Testis (tissue), 2 donors: Measurements from ENCODE around the gene SYT1.

ENCODE experiments used
- CTCF ChIP-seq, 3 experiments: fragments of 450-650 bp in 2 of 3; fragments of 200-600 bp in 1 of 3; sonication (generic) in 1 of 3; IDR thresholded peaks; one replicate each; pipeline ENCODE4 v1.5.1; 2016 to 2019; ENCODE audit warnings: antibody characterized with exemption in 3 of 3, mild to moderate bottlenecking in 2 of 3, moderate library complexity in 1 of 3
- POLR2A ChIP-seq: fragments of 450-650 bp; IDR thresholded peaks from one replicate; pipeline ENCODE4 v1.6.1; 2017; ENCODE audit warnings: antibody characterized with exemption, mild to moderate bottlenecking, moderate library complexity

DNA sequence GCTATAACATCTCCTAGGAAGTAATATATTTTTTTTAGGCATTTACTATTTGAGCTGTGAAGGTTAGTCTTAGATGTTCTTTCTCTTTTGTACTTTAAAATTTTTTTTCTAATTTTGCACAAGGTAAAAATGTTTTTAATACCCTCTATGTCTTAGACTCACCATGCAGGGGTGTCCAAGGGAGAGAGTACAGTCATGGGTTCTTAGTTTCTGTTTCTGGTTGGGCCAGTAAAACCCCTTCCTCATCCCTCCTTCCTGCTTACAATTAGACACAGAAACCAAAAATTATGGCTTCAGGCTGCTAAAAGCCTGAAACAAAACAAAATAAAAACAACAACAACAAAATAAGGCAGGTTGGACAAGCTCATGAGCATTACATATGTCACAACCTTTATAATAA lies 193.0 kb downstream of the SYT1 start:
- TF ChIP-seq CTCF (IDR thresholded peaks at IDR 0.05) (no peak), POLR2A (no peak)
